Measurements from ENCODE around the gene SPIB. TPM values are rescaled to one million over a fixed set of nuclear protein-coding genes. Genes with fewer than 3 reads are reported as not detected.

Gene SPIB
- not detected for total RNA-seq
- long read RNA-seq = 0 reads

- intact Hi-C loops (cut with micrococcal nuclease) = no loop called here
- no peak for DNase-seq
Observed at GRCh38 chr19:50418176-50419021, at the start of gene SPIB. TSS of gene SPIB (plus strand) at chr19:50418938. CDS start at chr19:50418963, 25 bp downstream.

GRCh38 chr19:50371914-50372475, 46.7 kb upstream of the SPIB start:
- ATAC-seq = no peak
- DNase-seq = no peak
- intact Hi-C loops (cut with micrococcal nuclease) = no loop called here

More at GRCh38 chr19:50418176-50419021, at the start of gene SPIB:
- ATAC-seq = peak; percentile 34

- ATAC-seq (peak; percentile 94), DNase-seq (peak; percentile 96)
- intact Hi-C loops (cut with micrococcal nuclease) = no loop called here
Observed at GRCh38 chr19:50376166-50377050, 42.3 kb upstream of the SPIB start, which contains the start of gene NR1H2. TSS of gene NR1H2 (plus strand) at chr19:50376457. CDS start at chr19:50377606, 1,149 bp downstream.

GRCh38 chr19:50377051-50377461, 41.7 kb upstream of the SPIB start:
- intact Hi-C loops (cut with micrococcal nuclease) = no loop called here
- DNase-seq (no peak), ATAC-seq (no peak)

GRCh38 chr19:50377517-50377916, 41.2 kb upstream of the SPIB start:
- intact Hi-C loops (cut with micrococcal nuclease) = no loop called here
- no peak for ATAC-seq
- no peak for DNase-seq

- ATAC-seq = no peak
- intact Hi-C loops (cut with micrococcal nuclease) = no loop called here
Observed at GRCh38 chr19:50378169-50378862, 40.4 kb upstream of the SPIB start.

GRCh38 chr19:50378863-50379236, 39.9 kb upstream of the SPIB start:
- no peak for ATAC-seq
- intact Hi-C loops (cut with micrococcal nuclease) = no loop called here
- DNase-seq = no peak

More at GRCh38 chr19:50378169-50378862, 40.4 kb upstream of the SPIB start:
- DNase-seq = no peak

- no peak for DNase-seq
- ATAC-seq = no peak
- intact Hi-C loops (cut with micrococcal nuclease) = no loop called here
Observed at GRCh38 chr19:50379602-50380001, 39.1 kb upstream of the SPIB start.

GRCh38 chr19:50380137-50380536, 38.6 kb upstream of the SPIB start:
- no peak for DNase-seq
- intact Hi-C loops (cut with micrococcal nuclease) = no loop called here
- ATAC-seq = no peak

- ATAC-seq (no peak), DNase-seq (no peak)
Observed at GRCh38 chr19:50380751-50381151, 38.0 kb upstream of the SPIB start.

GRCh38 chr19:50381881-50382729, 36.6 kb upstream of the SPIB start:
- DNase-seq = no peak
- ATAC-seq = no peak
- intact Hi-C loops (cut with micrococcal nuclease) = no loop called here

More at GRCh38 chr19:50380751-50381151, 38.0 kb upstream of the SPIB start:
- intact Hi-C loops (cut with micrococcal nuclease) = no loop called here

- intact Hi-C loops (cut with micrococcal nuclease) = no loop called here
- DNase-seq = no peak
- no peak for ATAC-seq
Observed at GRCh38 chr19:50383001-50383851, 35.5 kb upstream of the SPIB start.

- peak; percentile 96 for ATAC-seq
- intact Hi-C loops (cut with micrococcal nuclease) = no loop called here
- DNase-seq = peak; percentile 99
Observed at GRCh38 chr19:50383852-50384684, 34.7 kb upstream of the SPIB start, which contains the start of gene POLD1. TSS of gene POLD1 (plus strand) at chr19:50384347. CDS start at chr19:50398852, 14,505 bp downstream.

GRCh38 chr19:50384685-50385535, 33.8 kb upstream of the SPIB start:
- no peak for DNase-seq
- intact Hi-C loops (cut with micrococcal nuclease) = no loop called here
- ATAC-seq = no peak

GRCh38 chr19:50387176-50387867, 31.4 kb upstream of the SPIB start:
- no peak for ATAC-seq
- DNase-seq = no peak
- intact Hi-C loops (cut with micrococcal nuclease) = no loop called here
